Measurements from ENCODE around the gene RPTOR. TPM values are rescaled to one million over a fixed set of nuclear protein-coding genes. Genes with fewer than 3 reads are reported as not detected.
"Not testable (repeated sequence)": the region's sequence is repeated elsewhere in the genome, so short reads cannot be mapped to it uniquely, and the experiment has no call there.

RPTOR gene
- polyA plus RNA-seq, 1 donor: 31.1 TPM

DNA sequence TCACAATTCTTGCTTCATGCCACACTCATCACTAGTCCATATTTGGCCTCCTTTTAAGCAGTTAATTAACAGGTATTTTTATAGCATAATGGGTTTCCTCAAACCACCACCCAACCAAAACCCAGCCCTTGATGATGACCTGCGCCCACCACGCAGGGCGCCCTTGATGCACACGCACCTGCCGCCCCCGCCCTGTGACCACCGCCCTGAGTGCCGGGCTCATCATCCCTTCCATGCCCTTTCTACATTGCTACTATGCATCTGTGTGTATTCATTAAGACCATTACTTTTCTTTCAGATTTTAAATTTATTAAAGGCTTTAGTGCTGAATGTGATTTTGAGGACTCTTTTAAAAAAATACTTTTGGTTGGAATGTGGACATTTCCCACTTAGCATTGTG lies 242.2 kb downstream of the RPTOR start:
- no peak for DNase-seq

DNA sequence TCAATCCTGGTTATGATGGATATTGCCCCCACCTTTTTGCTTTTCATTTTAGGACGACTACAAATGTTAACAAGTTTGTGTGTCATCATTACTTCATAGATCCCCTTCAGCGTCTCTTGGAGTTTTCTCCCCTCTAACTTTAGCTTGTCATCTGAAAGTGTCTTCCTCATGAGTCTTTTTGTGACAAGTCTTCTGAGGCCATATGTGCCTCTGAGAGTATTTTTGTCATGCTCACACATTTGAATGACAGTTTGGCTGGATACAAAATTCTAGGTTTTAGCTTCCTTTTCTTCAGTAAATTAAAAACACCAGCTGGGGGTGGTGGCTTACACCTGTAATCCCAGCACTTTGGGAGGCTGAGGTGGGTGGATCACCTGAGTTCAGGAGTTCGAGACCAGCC lies 243.2 kb downstream of the RPTOR start:
- no peak for DNase-seq

- DNase-seq: no peak
Observed at GRCh38 chr17:80789356-80789902, 244.8 kb downstream of the RPTOR start.

DNA sequence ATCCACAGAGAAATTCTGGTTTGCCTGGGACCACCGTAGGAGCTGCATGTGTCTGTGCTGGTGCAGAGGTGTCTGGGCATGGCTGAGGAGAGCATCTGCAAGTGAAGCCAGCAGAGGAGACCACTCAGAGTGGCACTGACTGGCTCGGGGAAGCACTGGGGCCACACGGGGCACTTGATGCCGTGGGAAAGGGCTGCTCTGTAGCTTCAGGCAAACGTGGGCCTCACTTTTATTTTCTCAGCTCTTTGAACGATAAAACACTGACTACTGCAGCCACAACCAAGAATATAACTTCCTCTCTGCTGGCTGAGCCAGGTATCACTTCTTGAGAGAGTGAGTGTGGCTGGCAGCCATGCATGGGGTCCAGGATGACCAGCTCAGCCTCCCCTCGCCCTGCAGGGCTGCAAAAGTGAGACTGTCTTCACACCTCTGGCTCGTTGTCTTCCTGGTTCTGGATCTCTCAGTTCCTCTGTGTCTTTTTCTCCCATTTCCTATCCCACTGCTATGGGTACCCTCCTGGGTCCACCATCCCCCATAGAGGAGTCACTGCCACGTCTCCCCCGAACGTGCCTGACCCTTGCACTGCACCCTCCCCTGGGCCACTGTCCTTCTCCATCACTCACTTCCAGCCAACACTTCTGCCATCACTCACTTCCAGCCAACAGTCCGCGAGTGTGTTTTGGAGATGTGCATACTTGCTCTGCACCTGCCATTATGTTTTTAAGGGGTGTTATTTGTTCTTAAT lies 245.6 kb downstream of the RPTOR start:
- no peak for DNase-seq

GRCh38 chr17:80790981-80791742 lies 246.5 kb downstream of the RPTOR start:
- DNase-seq: no peak

DNA sequence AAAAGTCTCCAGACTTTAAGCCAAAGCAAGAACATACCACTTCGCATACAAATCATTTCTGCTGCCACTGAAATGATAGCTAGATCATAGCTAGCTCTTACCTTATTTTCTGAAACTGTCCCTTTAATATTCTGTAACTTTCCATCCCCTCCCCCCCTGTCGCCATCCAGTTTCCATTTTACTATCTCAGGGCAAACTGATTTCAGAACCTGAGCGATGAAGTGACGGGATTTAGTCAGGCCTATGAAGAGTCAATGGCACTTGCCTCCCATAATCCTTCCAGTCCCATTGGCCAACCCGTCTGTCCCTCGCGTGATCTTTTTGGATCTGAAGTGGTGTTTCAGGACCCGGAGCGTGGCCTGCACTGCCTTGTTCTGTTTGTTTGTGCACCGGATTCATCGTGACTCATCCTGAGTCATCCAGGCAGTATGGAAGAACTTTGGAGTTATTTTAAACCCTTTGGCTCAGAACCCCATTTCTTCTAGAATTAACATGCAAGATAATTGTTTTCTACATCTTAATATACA lies 247.2 kb downstream of the RPTOR start:
- no peak for DNase-seq

GRCh38 chr17:80792373-80792781 lies 247.7 kb downstream of the RPTOR start:
- DNase-seq: no peak

DNA sequence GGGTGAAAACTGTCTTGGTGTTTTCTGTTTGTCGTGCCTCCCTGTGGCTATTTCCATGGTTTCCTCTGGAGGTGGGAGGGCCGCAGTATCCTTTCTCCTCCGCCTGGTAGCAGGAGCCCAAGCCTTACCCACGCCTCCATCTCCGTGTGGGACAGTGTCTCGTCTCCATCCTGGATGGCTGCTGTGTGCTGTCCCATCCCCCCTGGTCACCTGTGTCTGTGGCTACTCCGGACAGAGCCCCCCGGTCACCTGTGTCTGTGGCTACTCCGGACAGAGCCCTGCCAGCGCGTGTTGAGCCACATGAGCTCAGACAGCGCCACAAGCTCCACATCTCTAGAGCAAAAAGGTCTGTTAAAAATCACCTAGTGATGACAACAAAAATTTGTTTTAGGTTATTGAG lies 248.8 kb downstream of the RPTOR start:
- DNase-seq: no peak

DNA sequence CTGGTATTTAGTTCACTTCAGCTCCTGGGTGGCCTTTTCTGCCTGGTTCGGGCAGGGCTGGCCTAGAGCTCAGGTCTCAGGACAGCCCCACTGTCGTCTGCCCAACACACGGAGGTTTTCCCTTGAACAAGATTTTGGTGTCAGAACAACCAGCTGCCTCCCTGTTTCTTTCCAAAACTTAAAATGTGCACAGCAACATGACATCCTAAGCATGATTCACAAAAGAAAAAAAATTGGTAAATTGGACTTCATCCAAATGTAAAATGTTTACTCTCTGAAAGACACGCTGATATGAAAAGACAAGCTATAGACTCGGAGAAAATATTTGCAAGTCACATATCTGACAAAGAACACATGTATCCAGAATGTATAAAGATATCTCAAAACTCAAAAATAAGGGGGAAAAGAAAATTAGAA lies 249.2 kb downstream of the RPTOR start:
- no peak for DNase-seq

GRCh38 chr17:80794281-80795089 lies 249.8 kb downstream of the RPTOR start:
- no peak for DNase-seq

- DNase-seq: no peak
Observed at GRCh38 chr17:80795090-80795580, 250.5 kb downstream of the RPTOR start.

DNA sequence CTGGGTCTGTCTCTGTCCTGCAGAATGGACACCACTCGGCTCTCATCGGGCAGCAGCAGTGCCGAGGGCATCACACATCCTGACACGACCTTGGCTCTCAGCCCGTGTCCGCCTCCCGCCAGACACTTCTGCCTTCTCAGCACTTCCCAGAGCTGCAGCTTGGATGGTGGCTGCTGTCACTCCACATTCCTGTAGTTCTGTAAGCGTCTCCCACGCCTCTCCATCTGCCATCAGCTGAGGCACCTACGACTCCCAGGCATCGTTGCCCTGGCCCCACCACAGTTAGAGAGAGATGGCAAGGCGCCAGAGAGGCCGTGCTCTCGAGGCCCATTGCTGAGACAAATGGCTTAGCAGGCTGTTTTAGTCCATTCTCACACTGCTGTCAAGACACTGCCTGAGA lies 251.1 kb downstream of the RPTOR start:
- peak; percentile 34 for DNase-seq

GRCh38 chr17:80796430-80796861 lies 251.8 kb downstream of the RPTOR start:
- no peak for DNase-seq

DNA sequence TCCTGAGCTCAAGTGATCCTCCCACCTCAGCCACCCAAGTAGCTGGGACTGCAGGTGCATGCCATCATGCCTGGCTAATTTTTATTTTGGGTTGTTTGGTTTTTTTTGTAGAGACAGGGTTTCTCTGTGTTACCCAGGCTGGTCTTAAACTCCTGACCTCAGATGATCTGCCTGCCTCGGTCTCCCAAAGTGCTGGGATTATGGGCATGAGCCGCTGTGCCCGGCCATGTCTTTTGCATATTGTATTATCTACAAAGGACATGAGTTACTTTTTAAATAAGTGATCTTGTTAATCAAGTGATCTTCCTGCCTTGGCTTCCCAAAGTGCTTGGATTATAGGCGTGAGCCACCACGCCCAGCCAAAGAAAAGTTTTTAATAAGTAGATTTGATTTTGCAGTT lies 252.6 kb downstream of the RPTOR start:
- DNase-seq: not testable (repeated sequence)

DNA sequence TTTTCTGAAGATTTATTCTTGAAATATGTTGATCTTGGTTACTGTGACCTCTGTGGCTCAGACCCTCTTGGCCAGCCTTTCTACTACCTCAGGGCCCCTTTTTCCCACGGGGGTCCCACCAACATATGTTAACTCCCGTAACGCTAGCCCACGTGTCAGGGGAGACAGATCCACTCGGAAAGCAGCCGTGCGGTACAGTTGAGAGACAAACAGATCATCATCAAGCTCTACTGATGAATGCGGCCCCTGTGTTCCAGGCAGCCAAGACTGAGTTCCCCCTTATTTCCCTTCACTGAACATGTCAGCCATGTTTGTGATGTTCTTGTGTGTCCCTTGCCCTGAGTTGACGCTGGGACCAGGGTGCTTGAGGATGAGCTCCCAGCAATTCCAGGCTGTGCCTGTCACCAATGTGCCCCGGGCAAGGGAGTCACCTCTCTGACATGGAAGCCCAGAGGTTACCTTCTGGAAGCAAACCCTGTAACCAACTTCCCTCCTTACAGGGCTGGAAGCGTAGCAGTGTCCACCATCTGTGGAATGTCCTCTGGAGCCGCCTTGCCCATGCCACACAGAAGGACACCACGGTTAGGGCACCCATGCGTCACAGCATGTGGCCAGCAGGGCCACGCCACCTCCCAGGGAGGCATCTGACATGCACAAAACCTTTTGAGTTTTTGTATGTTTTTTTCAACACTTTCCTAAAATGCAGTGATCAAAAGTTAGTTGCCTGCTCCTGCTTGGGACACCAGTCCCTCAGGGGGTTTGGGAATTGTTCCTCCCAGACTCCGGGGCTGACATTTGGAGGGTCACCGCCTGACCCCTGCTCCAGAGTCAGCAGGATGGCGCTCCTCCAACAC lies 253.3 kb downstream of the RPTOR start:
- no peak for DNase-seq

DNA sequence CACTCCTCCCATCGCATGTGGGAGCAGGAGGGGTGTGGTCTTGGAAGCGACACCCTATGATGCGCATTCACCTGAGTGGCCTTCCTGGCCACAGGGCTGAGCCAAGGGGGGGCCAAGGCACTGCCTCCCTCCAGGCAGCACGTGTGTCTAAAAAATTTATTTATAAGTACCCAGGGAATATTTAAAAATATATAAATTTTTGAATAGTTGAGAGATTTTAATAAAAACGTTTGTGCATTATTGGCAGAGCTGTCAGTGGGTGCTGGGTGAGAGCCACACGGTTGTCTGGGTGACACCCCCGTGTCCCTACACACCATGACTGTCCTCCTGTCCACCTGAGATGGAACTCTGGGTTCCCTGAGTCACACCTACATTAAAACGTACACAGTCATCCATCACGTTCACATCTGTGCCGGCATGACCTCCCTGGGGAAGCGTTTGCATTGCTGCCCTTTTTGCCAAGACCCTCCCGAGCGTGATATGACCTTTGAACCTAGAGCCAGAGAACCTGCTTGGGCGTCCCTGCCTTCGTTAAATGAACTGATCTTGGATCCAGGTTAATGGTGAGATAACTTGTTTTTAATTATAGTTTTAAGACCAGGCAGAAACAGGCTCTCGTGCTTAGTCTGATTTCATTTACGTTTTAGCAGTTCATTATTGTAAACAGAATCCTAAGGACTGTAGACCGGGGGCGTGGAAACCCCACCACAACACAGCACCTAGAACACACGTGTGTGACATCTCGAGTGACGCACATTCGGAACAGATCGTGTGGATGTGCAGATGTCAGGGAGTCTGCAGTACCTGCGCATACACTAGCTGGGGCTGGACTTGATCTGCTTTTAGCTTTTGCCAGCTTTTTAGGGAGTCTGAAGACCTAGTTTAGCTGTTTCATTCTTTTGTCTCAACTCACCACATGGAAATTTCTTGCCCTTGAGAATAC lies 254.2 kb downstream of the RPTOR start:
- no peak for DNase-seq

DNA sequence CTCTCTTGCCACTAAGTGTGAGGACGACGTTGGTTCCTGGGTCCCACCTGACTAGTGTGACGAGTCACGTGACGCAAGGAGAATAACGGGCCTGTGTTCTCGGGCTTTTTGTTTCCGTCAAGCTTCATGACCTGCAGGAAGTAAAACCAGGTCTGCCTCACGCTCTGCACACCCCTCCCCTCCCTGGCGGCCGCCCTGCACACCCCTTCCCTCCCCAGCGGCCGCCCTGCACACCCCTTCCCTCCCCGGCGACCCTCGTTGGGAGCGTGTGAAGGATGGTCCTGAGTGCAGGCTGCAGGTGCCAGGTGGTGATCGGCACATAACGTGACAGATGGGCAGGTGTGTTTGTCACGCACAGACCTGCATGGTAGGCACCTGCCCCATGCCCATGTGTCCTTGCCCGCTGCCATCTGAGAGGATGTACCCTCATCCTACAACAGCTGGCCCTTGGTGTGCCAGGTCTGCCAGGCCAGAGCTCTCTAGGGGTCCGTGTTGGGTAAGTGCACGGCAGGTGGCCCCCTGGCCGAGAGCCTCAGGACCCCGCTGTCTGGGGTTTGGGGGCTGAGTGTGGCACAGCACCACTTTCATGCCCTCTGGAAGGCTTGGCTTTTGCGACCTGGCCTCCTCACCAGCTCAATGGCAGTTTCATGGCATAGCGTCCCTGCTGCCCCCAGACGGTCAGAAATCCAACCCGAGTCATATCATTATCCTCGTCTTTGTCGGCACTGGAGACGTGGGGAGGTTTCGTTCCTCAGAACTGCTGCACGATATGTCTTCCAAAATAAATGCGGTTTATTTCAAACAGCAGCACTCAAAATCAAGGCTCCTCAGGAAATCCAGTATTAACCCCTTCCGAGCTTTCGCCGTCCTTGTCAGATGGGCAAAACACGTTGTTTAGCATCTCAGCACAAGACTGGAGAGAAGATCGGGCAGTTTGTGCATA lies 255.2 kb downstream of the RPTOR start:
- DNase-seq: no peak

DNA sequence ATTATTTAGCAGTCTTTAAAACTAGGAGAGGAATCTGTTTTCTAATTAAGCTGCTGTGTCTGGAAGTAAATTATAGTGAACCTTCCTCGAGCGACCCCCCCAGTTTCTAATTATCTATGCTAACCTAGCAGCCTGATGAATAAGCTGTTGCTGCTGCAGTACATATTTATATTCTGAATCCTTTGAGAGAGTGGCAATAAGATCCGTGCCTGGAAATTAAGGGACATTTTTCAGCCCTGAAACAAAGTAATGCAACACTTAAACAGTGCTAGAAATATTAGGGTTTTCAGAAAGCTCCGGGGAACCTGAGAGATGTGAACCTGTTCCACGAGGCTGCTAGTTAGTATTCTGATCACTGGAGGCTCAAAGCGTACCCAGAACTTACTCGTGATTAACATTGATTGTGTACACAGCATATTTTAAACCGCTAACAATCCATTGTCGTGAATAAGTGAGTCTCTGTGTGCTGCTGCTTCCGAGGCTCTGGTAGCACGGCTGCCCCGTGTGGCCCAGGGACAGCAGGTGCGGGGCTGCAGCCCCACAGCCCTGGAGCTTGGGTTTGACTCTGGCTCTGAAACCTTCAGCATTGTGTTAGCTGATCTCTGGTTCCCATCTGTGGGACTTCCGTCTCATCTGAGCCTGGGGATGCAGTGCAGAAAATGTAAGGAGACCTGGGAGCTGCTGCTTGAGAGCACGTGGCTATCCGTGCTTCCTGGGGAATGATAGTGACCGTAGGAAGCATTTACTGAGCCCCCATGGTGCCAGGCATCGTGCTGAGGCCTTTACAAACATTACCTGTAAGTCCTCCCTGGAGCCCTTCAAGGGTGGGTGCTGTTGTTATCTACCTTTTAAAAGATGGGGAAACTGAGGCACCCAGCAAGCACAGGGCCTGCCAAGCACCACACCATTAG lies 256.1 kb downstream of the RPTOR start:
- no peak for DNase-seq
